ENCODE results near the gene MORF4L1.
A peak's percentile ranks its signal among the peaks of the same experiment; 100 is the strongest.
"Not testable (repeated sequence)": the region's sequence is repeated elsewhere in the genome, so short reads cannot be mapped to it uniquely, and the experiment has no call there.

The MORF4L1 gene

DNA sequence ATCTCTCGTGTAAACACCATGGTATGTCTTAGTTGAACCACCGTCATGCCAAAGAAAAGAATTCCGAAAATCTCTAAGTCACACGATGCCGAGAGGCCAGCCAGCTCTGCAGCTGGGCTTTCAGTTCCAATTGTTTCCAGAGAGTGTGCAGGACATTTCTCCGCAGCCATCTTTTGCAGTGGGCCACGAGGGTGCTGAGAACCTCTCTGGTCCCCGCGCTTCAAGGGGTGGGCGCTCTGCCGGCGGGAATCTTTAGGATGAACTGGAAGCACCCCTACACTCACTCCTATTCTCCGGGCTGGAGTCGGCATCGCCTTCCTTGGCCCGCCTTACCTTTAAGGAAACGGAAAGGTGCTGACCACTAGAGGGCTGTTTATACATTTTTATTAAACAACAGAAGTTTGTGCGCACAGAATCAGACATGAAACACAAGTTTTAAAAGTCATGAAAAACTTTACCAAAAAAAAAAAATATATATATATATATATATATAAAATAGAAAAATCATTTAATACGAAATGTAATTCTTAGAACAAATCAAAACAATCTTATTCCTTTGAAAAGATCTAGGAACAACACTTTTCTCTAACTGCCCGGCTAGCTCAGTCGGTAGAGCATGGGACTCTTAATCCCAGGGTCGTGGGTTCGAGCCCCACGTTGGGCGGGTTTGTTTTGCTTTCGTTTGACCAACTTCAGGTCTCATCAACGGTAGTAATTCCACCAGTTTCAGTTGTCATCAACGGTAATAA lies 12.5 kb upstream of the MORF4L1 start:
- DNase-seq (ENCODE audit: low read depth in 3 of 3): peak; percentile 60 to 70 (median 69)

DNA sequence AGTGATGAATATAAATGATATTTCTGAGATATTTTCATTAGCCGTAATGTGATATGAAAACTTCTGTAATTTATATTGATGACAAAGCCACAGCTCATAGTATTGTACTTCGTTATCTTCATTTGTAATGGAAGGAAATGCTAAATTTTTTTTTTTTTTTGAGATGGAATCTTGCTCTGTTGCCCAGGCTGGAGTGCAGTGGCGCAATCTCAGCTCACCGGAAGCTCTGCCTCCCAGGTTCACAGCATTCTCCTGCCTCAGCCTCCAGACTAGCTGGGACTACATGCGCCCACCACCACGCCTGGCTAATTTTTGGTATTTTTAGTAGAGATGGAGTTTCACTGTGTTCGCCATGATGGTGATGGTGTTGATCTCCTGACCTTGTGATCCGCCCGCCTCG lies 7.1 kb upstream of the MORF4L1 start:
- not testable (repeated sequence) for DNase-seq (ENCODE audit: low read depth in 3 of 3)

DNA sequence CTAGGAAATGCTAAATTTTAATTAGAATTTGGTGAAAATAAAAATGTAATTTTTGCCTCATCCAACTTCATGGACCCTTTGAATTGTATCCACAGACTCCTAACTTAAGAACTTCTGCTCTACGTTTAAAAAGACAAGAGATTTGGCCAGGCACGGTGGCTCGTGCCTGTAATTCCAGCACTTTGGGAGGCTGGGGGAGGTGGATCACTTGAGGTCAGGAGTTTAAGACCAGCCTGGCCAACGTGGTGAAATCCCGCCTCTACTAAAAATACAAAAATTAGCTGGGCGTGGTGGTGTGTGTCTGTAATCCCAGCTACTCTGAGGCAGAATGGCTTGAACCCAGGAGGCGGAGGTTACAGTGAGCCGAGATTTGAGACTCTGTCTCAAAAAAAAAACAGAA lies 6.7 kb upstream of the MORF4L1 start:
- not testable (repeated sequence) for DNase-seq (ENCODE audit: low read depth in 3 of 3)

DNA sequence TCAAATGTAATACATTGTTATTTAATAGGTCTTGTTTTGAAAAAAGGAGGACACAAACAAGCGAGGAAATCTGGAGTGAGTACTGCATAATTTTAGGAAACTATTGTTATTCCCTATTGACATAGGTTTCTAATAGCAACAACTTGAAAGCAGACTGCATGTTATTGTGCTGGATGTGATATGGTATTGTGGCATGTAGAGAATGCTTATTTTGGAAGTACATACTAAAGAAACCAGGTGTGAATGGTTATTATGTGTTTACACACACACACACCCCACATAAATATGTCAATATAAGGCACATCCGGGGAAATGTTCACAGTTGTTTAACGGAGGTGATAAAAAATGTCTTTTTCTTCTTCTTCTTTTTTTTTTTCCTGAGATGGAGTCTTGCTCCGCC lies 5.9 kb upstream of the MORF4L1 start:
- no peak for DNase-seq (ENCODE audit: low read depth in 3 of 3)

DNA sequence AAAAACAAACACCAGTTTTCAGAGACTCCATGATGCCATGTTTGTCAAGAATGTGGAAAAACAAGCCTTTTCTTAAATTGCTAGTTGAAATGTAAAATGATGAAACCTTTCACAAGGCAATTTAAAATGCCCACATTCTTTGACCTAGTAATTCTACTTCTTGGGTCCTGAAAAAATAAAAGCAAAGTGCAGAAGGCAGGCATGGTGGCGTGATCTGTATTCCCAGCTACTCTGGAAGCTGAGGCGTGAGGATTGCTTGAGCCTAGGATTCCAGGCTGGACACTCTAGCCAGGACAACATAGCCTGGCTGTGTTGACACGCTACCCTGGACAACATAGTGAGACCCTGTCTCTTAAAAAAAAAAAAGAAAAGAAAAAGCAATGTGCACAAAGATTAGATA lies 4.3 kb upstream of the MORF4L1 start:
- no peak for DNase-seq (ENCODE audit: low read depth in 3 of 3)

DNA sequence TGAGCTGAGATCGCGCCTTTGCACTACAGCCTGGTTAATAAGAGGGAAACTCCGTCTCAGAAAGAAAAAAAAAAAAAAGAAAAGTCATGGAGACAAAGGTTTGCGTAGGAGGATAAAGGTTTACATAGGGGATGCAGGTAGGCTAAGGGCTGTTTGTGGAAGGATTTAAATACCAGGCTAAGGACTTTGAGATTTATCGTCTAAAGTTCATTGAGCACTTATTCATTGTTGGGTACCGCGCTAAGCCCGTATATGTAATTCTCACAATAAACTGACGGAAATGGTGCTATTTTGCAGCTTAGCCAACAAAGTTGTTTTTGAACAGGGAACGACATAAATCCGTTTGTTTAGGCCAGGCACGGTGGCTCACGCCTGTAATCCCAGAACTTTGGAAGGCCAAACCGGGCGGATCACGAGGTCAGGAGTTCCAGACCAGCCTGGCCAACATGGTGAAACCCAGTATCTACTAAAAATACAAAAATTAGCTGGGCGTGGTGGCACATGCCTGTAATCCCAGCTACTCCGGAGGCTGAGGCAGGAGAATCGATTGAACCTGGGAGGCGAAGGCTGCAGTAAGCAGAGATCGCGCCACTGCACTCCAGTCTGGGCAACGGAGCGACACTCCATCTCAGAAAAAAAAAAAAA lies 1.1 kb upstream of the MORF4L1 start:
- not testable (repeated sequence) for DNase-seq (ENCODE audit: low read depth in 3 of 3)

DNA sequence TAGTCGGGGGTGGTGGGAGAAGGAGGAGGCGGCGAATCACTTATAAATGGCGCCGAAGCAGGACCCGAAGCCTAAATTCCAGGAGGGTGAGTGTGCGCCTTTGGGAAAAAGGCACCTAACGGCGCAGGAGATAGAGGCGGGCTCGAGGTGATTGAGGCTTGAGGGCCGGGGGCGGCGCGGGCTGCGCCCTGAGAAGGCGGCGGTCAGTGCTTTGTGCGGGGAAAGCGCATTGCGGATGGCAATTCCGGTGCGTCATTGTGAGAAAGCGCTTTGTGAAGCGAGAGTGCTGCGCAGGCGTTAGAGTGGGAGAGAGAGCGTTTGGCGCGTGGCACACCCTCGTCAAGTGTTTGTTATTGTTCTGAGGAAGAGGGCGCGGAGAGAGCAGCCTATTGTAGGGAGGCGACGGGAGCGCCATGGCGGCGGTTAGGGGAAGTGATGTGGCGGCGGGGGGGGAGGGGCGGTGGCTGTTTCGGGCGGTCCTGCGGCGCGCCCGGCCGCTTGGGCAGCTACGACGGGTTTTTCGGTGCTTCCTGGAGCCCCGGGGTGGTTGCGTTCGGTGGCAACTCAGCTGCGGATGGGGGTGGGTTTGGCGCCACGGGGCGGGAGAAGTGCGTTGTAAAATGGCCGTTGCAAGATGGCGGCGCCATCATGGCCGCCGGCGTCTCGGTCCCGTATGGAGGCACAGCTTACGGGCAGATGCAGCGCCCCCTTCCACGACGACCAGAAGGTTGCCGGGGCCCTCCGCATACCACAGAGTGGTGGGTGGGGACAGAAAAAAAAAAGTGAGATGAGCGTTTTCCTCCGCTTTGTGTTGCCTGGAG lies 492 bp downstream of the MORF4L1 start:
- peak; percentile 73 to 88 (median 83) for DNase-seq (ENCODE audit: low read depth in 3 of 3)

DNA sequence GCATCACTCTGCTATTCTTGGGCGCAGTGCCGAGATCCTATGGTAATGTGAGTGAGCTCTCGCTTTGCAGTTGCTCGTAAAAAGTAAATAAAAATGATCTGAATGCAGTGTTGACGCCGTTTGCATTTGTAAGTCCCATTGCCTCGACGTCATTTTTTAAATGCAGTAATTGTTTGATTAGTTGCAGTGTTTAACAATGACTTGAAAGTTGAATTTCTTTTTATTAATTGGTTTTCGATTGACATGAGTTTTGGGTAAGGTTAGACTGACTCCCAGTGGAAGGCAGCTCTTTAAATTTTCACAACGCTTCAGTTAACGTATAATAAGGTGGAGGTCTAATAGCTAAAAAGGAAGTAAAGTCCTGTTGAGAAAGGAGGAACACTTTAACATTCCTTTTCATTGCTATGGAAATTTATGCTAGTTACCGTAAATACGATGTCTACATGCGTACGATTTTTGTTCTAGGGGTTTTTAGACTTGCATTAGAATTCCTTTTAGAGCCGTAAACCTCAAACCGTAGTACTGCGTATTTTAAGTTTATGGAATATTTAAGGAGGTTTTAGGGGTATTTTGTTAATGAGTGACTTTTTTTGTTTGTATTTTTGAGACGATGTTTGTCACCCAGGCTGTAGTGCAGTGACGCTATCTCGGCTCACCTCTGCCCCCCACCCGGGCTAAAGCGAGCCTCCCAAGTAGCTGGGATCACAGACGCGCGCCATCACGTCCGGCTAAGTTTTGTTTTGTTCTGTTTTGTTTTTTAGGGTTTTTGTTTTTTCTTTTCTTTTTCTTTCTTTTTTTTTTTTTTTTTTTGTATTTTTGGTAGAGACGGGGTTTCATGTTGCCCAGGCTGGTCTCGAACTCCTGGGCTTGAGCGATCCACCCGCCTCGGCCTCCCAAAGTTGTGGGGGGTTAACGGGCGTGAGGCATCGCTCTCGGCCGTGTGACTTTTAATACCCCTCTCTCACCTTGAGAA lies 1.4 kb downstream of the MORF4L1 start:
- peak in 1 of 3 donors; percentile 8 for DNase-seq (ENCODE audit: low read depth in 3 of 3)

DNA sequence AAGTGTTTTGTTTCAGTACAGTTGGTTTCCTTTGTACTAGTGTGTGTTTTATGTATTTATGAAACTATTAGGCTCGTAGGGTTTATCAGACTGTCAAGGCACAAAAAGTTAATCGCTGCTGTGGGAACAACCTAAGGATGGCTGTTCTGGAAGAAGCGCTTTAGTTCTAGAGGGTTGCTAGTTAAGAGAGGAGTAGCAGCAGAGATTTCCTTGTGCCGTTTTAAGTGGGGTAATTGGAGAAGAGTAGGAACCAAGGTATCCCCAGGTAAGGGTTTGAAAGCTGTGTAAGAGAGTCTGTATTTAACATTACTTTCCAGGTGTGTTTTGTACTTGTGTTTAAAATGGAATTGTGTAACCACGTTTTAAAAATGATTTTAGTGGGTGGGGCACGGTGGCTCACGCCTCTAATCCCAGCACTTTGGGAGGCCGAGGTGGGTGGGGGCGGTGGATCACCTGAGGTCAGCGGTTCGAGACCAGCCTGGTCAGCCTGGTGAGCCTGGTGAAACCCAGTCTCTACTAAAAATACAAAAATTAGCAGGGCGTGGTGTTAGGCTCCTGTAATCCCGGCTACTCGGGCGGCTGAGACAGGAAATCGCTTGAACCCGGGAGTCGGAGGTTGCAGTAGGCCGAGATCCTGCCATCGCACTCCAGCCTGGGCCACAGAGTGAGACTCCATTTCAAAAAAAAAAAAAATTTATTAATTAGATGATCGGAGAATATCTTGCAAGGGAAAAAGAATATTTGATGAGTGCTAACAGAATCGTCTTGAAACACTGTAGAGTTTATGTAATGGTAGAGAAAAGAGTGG lies 2.6 kb downstream of the MORF4L1 start:
- DNase-seq (ENCODE audit: low read depth in 3 of 3): no peak

DNA sequence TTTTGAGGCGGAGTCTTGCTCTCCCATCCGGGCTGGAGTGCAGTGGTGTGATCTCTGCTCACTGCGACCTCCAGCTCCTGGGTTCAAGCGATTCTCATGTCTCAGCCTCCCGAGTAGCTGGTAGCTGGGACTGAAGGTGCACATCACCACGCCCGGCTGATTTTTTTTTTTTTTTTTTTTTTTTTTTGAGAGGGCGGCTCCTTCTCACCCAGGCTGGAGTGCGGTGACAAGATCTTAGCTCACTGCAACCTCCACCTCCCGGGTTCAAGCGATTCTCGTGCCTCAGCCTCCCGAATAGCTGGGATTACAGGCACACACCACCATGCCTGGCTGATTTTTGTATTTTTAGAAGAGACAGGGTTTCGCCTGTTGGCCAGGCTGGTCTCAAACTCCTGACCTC lies 4.3 kb downstream of the MORF4L1 start:
- DNase-seq (ENCODE audit: low read depth in 3 of 3): not testable (repeated sequence)

DNA sequence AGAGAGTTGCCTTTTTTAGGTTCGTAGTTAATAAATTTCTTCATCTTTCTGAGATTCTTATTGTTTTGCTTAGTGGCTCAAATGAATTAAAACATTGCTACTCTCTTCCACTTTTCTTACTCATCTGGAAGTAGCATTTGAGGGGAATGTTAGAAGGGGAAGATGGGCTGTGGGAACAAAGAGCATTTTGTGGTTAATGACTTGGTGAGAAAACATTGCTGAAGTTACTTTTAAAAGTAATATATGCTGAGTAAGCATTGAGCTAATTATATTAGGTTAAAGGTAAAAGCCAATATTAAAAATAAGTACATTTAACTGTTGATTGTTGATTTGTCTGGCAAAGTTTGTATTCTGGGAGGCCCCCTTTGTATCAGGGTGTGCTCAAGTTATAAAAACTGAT lies 5.7 kb downstream of the MORF4L1 start:
- no peak for DNase-seq (ENCODE audit: low read depth in 3 of 3)

DNA sequence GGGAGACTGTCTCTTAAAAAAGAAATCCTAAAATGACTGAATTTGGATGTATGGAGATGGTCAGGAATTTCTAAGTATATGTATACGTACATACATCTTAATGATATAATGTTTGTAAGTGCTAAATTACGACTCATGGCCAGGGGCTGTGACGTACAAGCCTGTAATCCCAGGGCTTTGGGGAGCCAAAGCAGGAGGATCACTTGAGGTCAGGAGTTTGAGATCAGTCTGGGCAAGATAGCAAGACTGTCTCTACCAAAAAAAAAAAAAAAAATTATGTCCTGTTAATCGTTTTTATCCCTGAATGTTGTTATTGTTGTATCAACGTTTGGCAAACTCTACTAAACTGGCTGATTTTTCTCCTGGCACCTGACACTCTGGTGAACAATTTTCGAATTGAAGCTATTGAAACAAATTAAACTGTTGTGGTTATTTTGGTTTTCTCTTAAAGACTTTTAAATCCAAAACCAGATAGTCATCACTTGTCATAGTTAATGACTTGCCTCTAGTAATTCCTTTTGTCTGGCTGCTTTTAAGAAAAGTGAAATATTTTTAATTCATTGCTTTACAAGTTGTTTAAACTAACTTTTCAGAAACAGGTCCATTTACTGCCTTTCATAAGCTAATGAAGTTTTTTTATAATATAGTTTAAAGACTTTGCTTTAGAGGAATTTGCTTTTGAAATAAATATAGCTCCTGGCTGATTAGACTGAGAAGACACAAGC lies 7.0 kb downstream of the MORF4L1 start:
- no peak for DNase-seq (ENCODE audit: low read depth in 3 of 3)

DNA sequence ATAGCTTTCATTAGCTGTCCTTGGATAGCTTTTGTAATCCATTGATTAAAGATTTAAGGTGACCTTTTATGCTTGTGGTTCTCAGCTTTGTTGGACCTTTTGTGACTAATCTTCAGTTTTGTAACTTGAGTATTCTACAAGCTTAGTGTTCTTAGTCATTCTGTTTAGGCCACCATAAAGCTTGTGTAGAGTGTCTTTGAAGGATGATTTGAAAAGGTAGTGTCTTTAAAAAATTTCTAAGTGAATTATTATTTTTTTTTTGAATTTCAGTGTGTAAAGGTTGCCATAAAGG lies 7.5 kb downstream of the MORF4L1 start:
- no peak for DNase-seq (ENCODE audit: low read depth in 3 of 3)

DNA sequence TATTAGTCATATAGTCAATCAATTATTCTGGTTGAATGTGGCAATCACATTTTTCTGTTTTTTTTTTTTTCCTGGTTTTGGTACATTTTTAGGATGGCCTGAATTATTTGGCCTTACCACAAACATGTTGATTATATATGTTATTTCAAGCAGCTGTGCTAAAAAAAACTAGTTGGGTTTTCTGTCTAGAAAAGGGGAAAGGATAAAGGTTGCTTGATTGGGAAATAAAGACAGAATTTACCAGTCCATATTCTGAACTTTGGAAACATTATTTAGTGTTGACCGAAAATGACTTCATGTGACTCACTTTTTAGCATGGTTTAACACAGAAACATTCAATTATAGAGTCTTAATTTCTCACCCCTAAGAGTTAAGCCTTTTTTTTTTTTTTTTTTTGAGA lies 8.1 kb downstream of the MORF4L1 start:
- DNase-seq (ENCODE audit: low read depth in 3 of 3): no peak

DNA sequence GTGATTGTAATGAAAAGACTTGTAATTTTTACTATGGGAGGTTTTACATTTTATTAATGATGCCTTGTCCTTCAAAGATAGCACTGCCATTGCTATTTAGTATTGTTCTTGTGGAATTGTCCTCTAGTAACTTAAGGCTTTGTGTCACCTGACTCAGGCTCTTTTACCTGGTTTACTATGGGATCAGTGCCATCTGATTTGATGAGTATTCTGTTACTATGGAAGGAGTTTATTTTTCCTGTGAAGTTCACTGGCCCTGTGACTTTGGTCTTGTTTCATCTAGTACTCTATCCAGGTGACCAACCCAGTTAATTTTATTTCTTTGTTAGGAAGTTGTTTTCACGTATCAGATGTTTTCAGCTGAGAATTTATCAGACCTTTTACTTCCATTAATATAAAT lies 9.0 kb downstream of the MORF4L1 start:
- no peak for DNase-seq (ENCODE audit: low read depth in 3 of 3)

DNA sequence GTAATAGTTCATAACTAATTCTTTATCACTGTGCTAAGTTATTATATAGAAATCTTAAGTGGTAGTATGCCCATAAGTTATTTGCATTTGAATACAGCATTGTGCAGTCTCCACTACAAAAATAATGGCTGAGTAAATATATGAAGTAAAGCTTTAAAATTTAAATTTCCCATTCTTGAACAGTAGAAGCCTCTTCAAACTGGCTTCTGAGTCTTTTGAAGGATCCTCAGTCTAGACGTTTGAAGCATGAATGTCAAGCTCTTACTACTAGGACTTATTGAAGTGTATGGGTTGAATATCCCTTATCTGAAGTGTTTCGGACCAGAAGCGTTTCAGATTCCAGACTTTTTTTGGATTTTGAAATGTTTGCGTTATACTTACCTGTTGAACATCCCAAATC lies 16.3 kb downstream of the MORF4L1 start:
- DNase-seq (ENCODE audit: low read depth in 3 of 3): no peak

DNA sequence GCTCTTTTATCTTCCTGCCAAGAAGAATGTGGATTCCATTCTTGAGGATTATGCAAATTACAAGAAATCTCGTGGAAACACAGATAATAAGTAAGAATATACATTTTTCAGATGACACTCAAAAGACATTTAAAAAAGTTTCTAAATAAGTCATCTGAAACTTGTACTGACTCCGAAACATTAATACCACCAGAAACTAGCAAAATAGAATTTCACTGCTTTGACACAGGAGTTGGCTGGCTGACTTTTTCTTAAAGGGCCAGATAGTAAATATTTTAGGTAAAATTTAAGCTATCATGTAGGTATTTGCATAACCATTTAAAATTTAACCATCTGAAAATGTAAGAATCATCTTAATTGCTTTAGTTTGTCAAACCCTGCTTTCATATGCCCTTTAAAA lies 20.8 kb downstream of the MORF4L1 start:
- no peak for DNase-seq (ENCODE audit: low read depth in 3 of 3)

DNA sequence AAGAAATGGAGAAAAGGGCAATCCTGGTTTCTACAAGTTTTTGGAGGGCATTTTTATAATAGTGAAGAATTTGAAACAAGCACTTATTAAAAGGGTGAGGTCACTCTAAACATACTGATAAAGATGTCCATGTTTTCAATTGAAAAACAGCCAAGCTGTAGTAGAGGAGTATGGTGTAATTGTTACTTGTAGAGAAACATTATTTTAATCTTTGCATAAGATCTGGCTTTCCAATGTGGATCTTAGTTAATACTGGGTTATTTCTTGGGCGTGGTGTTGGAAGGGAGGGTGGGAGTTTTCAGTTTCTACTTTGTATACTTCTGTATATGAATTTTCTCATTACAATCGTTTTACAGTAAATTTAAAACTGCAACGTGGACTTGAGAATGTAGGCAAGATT lies 22.8 kb downstream of the MORF4L1 start:
- no peak for DNase-seq (ENCODE audit: low read depth in 3 of 3)

DNA sequence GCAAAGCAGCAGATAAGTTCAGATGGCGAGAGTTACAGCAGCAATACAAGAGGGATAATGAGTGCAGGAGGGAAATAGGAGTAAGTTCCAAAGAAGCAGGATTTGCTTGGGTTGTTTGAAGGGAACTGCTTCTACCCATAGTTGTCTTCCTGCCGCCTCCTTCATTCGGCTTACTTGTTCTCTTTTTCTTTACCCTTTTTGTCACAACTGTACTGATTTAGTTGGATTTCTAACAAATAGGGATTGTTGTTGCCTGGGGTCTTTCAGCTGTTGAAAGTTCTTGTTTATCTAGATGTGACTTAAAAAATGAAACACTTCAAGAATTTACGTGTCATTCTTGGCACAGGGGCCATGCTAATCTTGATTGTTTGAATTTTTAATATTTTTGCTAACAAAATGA lies 25.9 kb downstream of the MORF4L1 start:
- no peak for DNase-seq (ENCODE audit: low read depth in 3 of 3)

DNA sequence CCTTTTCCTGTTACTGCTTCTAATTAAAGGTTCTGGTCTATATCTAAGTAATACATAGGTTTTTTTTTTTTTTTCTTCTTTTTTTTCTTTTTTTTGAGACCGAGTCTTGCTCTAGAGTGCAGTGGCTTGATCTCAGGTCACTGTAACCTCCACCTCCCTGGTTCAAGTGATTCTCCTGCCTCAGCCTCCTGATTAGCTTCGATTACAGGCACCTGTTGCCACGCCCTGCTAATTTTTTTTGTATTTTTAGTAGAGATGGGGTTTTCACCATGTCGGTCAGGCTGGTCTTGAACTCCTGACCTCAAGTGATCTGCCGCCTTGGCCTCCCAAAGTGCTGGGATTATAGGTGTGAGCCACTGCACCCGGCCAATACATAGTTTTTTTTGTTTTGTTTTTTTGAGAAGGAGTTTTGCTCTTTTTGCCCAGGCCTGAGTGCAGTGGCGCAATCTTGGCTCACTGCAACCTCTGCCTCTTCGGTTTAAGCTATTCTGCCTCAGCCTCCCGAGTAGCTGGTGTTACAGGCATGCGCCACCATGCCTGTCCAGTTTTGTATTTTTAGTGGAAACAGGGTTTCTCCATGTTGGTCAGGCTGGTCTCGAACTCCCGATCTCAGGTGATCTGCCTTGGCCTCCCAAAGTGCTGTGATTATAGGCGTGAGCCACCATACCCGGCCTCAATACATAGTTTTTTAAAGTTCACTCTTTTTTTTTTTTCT lies 28.3 kb downstream of the MORF4L1 start:
- not testable (repeated sequence) for DNase-seq (ENCODE audit: low read depth in 3 of 3)

All from stimulated activated CD4-positive, alpha-beta T cell treated with anti-CD3 and anti-CD28 coated beads, TNF-alpha, amount 100 ng/mL, for 48 hours (primary cell).